IPS-NIHi11 (cell line): ENCODE measurements around the gene STC2.
A peak's percentile ranks its signal among the peaks of the same experiment; 100 is the strongest.

Source experiments
- DNase-seq: peaks from one replicate; pipeline ENCODE4 v3.0.0; 2012; ENCODE audit warnings: mixed read lengths, low spot score

The STC2 gene

DNA sequence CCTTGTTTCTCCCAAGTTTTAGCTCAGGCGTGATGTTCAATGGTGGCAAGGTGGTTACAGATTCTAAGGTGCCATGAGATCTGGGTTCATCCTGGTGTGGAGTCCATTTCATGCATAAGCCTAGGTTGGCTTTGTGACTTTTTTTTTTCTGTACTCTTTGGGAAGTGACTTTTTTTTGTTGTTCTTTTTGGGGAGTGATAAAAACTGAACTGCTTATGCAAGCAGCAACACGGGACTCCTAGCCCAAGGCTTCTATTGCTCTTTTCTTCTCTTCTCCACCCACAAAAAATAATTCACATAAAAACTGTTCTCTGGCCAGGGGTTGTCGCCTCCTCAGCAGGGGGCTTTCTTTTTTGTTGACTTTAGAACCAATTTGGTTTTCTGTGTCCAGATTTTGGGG, 15.4 kb downstream of the STC2 start:
- DNase-seq: no peak

DNA sequence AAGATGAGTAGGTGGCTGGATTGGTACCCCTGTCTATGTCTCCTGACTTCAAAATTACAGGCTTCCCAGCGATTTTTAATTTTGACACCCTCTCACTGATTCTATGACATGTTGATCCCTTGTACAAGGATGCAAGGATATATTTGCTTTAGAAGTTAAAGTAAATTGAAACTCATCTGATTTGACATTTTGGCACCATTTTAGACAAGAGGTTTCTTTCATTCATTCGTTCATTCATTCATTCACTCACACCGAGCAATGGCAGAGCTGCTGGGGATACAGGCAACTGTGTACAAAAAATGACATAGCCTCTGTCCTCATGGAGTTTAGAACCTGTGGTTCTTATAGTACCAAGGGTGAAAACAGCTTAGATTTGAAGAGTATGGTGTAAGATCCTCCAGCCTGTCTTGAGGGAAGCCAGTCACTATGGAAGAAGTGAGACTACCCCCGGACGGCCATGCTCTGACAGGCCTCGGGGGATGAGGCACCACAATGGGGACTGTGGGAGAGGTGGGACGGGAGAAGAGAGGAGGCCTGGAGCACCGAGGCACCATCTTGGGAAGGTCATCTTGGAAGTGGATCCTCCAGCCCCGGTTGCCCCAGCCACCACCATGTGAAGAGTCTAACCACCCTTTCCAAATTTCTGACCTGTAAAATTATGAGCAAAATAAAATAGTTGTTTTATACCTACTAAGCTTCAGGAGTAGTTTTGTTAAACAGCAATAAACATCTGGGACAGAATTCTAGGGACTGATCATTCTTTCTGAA, 16.2 kb downstream of the STC2 start:
- DNase-seq: no peak

DNA sequence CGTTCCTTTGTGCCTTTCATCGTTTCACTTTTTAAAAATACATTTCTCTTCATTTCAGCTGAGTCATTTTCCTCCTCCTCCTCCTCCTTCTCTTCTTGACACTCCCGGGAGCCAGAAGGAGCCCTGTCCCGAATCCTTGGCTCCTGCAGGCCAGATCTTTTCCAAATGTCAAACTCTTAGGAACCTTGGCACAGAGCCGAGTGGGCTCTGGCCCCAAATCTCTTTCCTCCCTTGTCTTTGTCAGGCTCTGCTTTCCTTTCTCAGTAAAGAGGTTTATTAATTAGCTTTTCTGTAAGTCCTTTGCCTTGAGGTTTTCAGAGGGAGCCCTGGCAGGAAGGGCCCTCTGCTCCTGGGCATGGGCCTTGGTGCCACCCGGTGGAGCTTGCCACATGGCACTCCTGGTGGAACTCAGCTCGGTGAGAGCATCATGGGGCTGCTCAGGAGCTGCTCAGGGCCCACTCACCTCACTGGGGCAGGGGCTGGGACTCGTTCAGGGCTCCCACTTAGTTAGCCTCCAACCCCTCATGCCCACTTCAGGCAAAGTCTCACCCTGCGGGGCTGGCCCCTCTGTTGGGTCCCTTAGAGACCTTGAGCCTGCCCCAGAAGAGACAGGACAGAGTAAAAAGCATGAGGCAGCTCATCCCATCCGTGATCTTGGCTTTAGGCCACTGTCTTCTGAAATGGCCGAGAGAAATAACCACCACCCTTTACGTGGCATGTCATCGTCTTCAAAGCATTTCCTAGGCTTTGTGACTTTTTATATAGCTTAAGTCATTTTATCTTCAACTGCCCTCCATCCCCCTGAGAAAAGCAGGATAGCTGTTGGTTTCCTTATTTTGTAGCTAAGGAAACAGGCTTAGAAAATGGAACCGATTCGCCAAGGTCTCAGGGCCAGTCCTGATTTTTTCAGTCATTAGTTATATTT, 17.1 kb downstream of the STC2 start:
- no peak for DNase-seq

- DNase-seq: no peak
Observed at GRCh38 chr5:173310218-173310769, 17.9 kb downstream of the STC2 start.

GRCh38 chr5:173309731-173310130, 18.5 kb downstream of the STC2 start:
- DNase-seq: no peak

GRCh38 chr5:173308226-173308625, 20.0 kb downstream of the STC2 start:
- no peak for DNase-seq

GRCh38 chr5:173307695-173308094, 20.5 kb downstream of the STC2 start:
- no peak for DNase-seq

GRCh38 chr5:173306695-173307094, 21.5 kb downstream of the STC2 start:
- DNase-seq: no peak

GRCh38 chr5:173304591-173304988, 23.6 kb downstream of the STC2 start:
- DNase-seq: no peak

DNA sequence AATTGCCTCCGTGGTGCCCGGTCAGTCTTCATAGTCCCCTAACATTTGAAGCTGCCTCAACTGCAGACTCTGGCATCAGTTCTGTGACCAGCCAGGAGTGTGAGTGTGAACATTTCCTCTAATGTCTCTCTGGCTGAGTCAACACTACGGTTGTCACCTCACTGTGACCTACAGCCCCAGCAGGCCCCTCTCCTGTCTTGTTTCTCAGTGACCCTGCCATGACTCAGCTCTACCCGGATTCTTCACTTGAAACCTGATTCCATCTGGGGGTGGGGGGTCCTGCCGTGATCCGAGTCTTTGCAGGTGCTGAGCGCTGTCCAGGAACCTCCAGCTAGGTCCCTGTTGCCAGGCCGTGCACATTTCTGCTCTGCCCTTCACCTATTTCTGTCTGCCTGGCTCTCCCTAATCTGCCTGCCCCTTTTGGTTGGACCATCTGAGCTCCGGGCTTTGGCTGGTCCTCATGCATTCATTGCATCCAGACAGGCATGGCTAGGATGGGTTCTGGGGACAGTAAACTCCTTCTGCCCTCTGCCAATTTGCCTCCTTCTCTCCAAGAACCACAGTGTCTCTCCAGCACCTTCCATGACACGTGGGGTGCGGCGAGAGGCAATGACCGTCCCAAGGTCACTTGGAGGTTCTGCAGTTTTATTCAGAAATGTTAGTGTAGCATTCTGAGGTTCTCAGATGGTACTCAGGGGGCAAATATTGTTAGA, 24.2 kb downstream of the STC2 start:
- DNase-seq: peak; percentile 76

DNA sequence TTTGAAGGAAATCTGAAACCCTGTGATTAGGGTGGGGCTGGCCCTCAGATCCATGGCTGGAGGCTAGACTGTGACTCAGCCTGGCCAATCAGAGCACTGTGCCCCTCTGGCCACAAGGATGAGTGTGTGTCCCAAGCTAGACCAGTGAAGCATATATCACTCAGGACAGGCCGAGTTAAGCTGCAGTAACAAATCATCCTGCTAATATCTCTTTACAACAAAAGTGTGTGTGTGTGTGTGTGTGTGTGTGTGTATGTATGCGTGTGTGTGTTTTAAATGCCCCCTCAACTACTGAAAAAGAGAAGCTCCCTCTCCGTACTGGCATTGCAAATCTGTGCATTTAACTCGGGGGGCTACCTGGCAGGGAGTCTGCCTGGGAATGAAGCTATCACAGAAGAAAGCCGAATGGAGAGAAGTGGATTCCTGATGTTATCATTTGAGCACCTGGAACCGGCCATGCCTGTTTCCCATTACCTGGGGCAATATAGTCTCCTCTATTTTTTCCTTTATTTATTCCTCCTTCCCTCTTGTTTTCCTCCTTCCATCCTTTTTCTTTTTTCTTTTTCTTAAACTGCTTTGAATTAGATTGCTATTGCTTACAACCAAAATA, 25.6 kb downstream of the STC2 start:
- peak; percentile 75 for DNase-seq

GRCh38 chr5:173301695-173302545, 26.3 kb downstream of the STC2 start:
- no peak for DNase-seq

- DNase-seq: no peak
Observed at GRCh38 chr5:173300389-173301047, 27.7 kb downstream of the STC2 start.

DNA sequence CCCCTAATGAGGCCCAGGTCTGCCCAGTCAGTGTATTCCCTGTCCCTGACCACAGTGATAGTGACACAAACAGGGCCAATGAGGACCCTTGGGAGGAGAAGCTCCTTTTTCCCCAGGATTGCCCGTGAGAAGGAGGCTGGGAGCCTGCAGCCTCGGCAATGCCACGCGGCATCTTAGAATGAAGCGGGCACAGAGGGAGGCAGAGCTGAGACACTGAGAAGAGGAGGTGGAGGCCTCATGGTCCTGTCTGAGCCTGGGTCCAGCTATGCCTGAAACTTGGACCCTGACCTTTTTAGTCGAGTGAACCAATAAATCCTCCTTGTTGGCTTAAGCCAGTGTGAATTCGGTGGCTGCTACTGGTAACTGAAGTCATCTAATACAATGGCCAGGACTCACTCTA, 28.4 kb downstream of the STC2 start:
- DNase-seq: no peak

DNA sequence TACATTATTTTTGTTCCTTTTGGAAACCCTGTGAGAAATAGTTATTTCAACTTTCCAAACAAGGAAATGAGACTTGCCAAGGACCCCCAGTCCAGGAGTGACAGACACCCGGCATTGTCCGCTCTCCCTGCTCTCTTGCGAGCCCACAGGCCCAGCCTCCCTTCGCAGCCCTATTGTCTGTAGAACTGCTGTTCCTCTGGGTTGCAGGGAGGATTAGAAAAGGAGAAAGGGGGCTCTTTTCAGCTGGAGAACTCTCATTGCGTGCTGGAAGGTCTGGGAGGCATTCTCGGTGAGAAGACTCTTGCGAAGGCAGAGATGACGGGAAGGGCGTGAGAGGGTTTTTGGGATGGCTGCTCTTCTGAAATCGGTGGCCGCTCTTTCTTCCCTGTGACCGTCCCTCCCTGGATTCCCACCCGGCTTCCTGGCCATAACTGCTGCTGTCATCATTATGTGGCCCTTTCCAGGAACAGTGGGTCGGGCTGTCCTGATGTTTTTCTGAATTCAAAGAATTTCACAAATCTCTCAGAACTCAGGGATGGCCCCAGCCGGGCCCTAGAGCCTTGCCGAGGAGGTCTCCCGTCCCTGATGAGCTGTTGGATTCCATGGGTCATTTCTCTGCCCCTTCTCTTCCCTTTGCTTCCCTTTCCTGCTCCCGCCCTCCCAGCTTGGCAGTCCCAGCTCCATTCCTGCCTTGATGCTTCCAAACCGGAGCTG, 29.8 kb downstream of the STC2 start:
- DNase-seq: no peak

- DNase-seq: no peak
Observed at GRCh38 chr5:173297813-173298212, 30.4 kb downstream of the STC2 start.

DNA sequence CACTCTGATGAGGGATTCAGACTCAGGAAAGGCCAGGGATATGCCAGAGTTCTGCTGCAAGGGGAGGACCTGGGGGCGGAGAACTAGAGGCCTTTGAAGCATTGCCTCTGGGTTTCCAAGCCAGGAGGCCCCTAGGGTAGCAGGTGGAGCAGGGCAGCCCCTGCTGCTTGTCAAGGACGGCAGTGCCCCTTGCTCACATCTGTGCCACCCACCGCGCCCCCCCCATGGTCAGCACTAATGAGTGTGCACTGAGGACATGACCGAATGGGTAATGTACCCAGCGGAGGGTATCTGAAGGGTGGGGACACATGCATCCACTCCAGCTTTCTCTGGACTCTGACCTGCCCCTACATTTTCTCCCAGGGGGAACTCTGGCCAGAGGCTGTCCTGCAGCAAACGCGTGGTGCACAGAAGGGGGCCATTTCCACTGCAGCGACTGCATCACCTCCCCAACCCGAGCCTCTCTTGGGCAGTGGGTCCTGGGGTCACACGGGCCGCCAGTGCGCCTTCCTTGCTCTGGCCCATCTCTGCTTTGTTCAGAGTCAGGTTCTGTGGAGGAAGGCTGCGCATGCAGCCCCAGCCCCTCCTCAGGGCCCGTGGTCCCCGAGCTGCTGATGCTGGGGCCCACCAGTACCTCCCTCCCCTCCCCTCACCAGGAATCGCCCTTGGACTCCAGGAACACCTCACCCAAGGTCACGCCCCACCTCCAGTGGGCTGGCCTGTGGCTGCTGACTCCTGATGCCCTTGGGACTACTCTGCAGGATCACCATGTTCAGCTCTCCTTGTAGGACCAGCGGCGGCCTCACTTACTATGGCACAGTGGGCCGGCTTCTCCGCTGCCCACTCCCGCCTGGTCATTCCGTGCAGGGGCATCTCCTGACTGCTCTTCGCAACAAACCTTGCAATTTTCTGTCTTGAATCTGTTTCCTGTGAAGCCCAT, 31.2 kb downstream of the STC2 start:
- DNase-seq: no peak

GRCh38 chr5:173295796-173296195, 32.4 kb downstream of the STC2 start:
- no peak for DNase-seq
